AG04450 (cell line): ENCODE measurements around the gene SPC24. TPM values are rescaled to one million over a fixed set of nuclear protein-coding genes. Genes with fewer than 3 reads are reported as not detected.

Experiments used
- CTCF ChIA-PET: fragments of 300-600, 350-600 bp; formaldehyde crosslinking; extraction: SDS; loops from one replicate; lab custom pipeline; 2022; ENCODE audit warnings: antibody characterized with exemption, inconsistent platforms; lab: Charles Lee
- POLR2A ChIA-PET: fragments of 350-600 bp; formaldehyde crosslinking; extraction: SDS; loops from one replicate; lab custom pipeline; 2021; ENCODE audit warnings: antibody characterized with exemption, inconsistent platforms; lab: Yijun Ruan, JAX
- DNase-seq: peaks from one replicate; pipeline ENCODE4 v3.0.0-alpha.2; 2011; ENCODE audit warnings: low read depth, low spot score
- H3K27ac ChIP-seq: one replicate; pipeline ENCODE4 v1.5.1; 2012; ENCODE audit warnings: low read depth, low read length, control low read depth
- H3K27me3 ChIP-seq: one replicate; pipeline ENCODE4 v1.6.0; 2012; ENCODE audit warnings: low read length; ENCODE audit not compliant: control insufficient read depth, insufficient read depth
- H3K4me3 ChIP-seq: 2 replicates; pipeline ENCODE4 v1.5.1; 2011; ENCODE audit warnings: mild to moderate bottlenecking, low read depth, low read length, control low read depth
- H3K9me3 ChIP-seq: 2 replicates; pipeline ENCODE4 v1.5.1; 2012; ENCODE audit warnings: low read length; ENCODE audit not compliant: control insufficient read depth, insufficient read depth
- polyA plus RNA-seq: library from polyadenylated mRNA; depleted of rRNA; stranded (reverse); fragments of >200 nt; gene quantifications from 2 replicates; pipeline ENCODE4 v1.2.3, GENCODE V29; 2011
- TF ChIP-seq, protein P1 (sequence below): IDR thresholded peaks from 2 replicates; pipeline ENCODE4 v1.5.1; 2011; ENCODE audit warnings: low read depth, low read length, control low read depth, inconsistent platforms

SPC24 gene
- polyA plus RNA-seq, 1 experiment: 6.0 TPM

DNA sequence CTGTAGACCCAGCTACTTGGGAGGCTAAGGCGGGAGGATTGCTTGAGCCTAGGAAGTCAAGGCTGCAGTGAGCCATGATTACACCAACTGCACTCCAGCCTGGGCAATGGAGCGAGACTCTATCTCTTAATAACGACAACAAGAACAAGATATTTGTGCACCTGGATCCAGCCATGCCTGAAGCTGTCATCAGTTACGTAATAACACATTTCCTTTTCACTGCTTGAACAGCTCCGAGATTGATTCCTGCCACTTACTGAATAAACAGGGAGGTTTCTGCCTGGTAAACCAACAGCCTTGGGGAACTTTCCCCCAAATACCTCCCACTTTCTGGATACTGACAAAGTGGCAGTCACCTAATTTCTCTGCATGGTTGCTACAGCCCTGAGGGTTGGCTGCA is 36.4 kb upstream of the SPC24 start:
- Histone ChIP-seq H3K27ac (no peak overlapping the region), H3K27me3 (no peaks in the 10 kb centered on the region), H3K9me3 (peaks cover 14% of the 10 kb centered on the region; the same call in 1 of the 2 replicates), H3K4me3 (no peak overlapping the region)
- POLR2A ChIA-PET: no interaction called here
- CTCF ChIA-PET: interaction anchor here (0.7 kb wide), 2 partner anchors 12 to 369 kb away, joined by 5 to 7 read pairs; no protein-coding TSS in a partner anchor
- no peak for DNase-seq
- TF ChIP-seq, protein P1, sequence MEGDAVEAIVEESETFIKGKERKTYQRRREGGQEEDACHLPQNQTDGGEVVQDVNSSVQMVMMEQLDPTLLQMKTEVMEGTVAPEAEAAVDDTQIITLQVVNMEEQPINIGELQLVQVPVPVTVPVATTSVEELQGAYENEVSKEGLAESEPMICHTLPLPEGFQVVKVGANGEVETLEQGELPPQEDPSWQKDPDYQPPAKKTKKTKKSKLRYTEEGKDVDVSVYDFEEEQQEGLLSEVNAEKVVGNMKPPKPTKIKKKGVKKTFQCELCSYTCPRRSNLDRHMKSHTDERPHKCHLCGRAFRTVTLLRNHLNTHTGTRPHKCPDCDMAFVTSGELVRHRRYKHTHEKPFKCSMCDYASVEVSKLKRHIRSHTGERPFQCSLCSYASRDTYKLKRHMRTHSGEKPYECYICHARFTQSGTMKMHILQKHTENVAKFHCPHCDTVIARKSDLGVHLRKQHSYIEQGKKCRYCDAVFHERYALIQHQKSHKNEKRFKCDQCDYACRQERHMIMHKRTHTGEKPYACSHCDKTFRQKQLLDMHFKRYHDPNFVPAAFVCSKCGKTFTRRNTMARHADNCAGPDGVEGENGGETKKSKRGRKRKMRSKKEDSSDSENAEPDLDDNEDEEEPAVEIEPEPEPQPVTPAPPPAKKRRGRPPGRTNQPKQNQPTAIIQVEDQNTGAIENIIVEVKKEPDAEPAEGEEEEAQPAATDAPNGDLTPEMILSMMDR: no peak

DNA sequence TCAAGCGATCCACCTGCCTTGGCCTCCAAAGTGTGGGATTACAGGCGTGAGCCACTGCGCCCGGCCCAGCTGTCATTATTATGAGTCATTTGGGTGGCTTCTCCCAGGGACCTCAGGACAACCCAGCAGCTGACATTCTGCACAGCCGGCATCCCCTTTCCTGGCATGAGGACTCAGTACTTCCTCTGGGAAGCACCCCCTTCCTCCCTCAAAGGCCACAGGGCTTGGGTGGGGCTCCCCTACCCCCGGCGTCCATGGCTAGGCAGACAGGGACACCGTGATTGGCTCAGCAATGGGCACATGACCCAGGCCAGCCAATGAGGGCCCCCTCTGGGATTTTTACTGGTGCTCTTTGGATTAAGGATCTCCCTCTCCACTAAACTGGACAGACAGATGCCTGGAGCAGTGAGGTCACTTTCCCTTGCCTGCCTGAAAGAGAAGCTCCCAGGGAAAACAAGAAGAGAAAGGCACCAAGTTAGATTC is 35.7 kb upstream of the SPC24 start:
- TF ChIP-seq, protein P1: no peak
- peaks cover 14% of the 10 kb centered on the region; the same call in 1 of the 2 replicates for H3K9me3 ChIP-seq
- H3K4me3 ChIP-seq: no peak overlapping the region
- CTCF ChIA-PET: interaction anchor here (1.0 kb wide), 1 partner anchor 65 kb away, joined by 3 read pairs; no protein-coding TSS in a partner anchor
- POLR2A ChIA-PET: interaction anchor here (0.6 kb wide), 1 partner anchor 9 kb away, joined by 9 read pairs; no protein-coding TSS in a partner anchor
- H3K27me3 ChIP-seq: no peaks in the 10 kb centered on the region
- no peak for DNase-seq
- peak overlapping the region; percentile 39 for H3K27ac ChIP-seq

DNA sequence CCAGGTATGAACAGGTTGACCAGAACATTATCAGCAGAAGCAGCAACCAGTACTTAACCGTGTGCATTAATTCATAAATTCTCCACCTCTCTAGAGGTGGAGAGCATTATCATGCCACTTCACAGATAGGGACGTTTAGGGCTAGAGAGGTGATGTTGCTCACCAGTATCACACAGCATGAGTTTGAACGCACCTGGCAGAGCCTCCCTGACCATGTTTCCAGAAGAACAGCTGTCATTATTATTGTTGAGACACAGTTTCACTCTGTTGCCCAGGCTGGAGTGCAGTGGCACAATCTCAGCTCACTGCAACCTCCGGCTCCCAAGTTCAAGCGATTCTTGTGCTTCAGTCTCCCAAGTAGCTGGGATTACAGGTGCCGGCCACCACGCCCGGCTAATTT is 34.9 kb upstream of the SPC24 start:
- no peak for DNase-seq
- H3K27me3 ChIP-seq: no peaks in the 10 kb centered on the region
- TF ChIP-seq, protein P1: no peak
- ChIA-PET POLR2A (interaction anchor here (0.6 to 0.7 kb wide), 3 partner anchors 8 to 309 kb away, joined by 3 to 11 read pairs (median 9); no protein-coding TSS in a partner anchor), CTCF (interaction anchor here (1.0 to 1.7 kb wide), 2 partner anchors 53 to 64 kb away, joined by 3 to 6 read pairs; no protein-coding TSS in a partner anchor)
- H3K9me3 ChIP-seq: peaks cover 14% of the 10 kb centered on the region; the same call in 1 of the 2 replicates
- peak overlapping the region; percentile 31 for H3K27ac ChIP-seq
- no peak overlapping the region for H3K4me3 ChIP-seq

DNA sequence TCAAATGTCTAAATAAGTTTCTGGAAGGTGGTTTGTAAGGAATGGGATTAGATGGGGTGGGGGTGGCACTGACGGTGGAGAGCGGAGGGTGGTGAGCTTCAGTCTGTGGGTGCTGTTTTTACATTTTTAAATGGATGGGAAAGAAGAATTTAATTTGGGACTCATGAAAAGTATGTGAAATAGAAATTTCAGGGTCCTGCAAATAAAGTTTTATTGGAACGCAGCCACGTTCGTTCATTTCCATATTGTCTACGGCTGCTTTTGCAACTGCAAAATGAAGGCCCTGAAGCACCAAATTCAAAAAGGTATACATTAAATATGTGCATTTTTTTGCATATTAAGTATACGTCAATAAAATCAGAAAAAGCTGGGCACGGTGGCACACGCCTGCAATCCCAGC is 31.9 kb upstream of the SPC24 start:
- H3K27ac ChIP-seq: no peak overlapping the region
- no peak overlapping the region for H3K4me3 ChIP-seq
- H3K27me3 ChIP-seq: no peaks in the 10 kb centered on the region
- CTCF ChIA-PET: no interaction called here
- peaks cover 5% of the 10 kb centered on the region; the same call in 1 of the 2 replicates for H3K9me3 ChIP-seq
- DNase-seq: no peak
- TF ChIP-seq, protein P1: no peak
- POLR2A ChIA-PET: no interaction called here

DNA sequence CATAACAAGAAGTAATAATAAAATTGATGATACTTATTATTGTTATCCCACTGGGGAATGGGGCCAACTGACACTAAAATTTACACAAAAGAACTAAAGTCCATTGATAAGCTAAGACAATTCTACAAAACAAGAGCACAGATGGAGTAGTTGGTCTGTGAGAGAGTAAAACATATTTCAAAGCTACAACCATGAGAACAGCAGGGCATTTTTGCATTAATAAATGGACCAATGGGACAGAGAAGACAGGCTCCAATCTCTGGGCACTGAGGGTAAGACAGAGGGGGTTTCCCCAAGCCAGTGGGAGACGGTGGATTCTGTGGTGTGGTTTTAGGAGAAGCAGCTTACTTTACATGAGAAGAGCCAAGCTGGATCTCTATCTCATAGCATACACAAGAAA is 27.4 kb upstream of the SPC24 start:
- DNase-seq: no peak
- Histone ChIP-seq H3K27ac (no peak overlapping the region), H3K4me3 (no peak overlapping the region), H3K9me3 (no peaks in the 10 kb centered on the region), H3K27me3 (no peaks in the 10 kb centered on the region)
- TF ChIP-seq, protein P1: no peak
- ChIA-PET POLR2A (no interaction called here), CTCF (interaction anchor here (0.6 to 0.7 kb wide), 2 partner anchors 30 to 57 kb away, joined by 3 to 5 read pairs; no protein-coding TSS in a partner anchor)
